H1 (cell line): ENCODE data around the gene CHRNA1. TPM values are rescaled to one million over a fixed set of nuclear protein-coding genes. Genes with fewer than 3 reads are reported as not detected.

Source experiments
- CTCF ChIA-PET: fragments of 300-600 bp; sonication (Branson Sonifier 250); formaldehyde crosslinking; loops from one replicate; lab custom pipeline; 2021; ENCODE audit not compliant: partially characterized antibody; lab: Charles Lee
- POLR2A ChIA-PET: fragments of 300-600 bp; sonication (Branson Sonifier 250); formaldehyde crosslinking; loops from one replicate; lab custom pipeline; 2021; ENCODE audit warnings: inconsistent platforms; ENCODE audit not compliant: partially characterized antibody; lab: Charles Lee
- DNase-seq, 2 experiments: peaks; one replicate each; pipeline versions ENCODE4 v3.0.0 to v3.0.0-alpha.2; 2010 to 2022; ENCODE audit warnings: low spot score in 2 of 2, low read depth in 1 of 2, mixed read lengths in 1 of 2
- FAIRE-seq: peaks from 2 replicates; lab custom pipeline; 2011; peaks lifted over from hg19 to GRCh38; lab: Jason Lieb, UNC
- H2AFZ ChIP-seq: 2 replicates; pipeline ENCODE4 v1.8.1; 2012; ENCODE audit warnings: low read length, inconsistent platforms
- H2AK5ac ChIP-seq: 2 replicates; pipeline ENCODE4 v1.6.1; 2013; ENCODE audit warnings: low read depth, low read length
- H2BK120ac ChIP-seq: replicated peaks from 2 replicates; pipeline ENCODE3; 2013; ENCODE audit warnings: low read depth, low read length, inconsistent platforms
- H2BK12ac ChIP-seq: 2 replicates; pipeline ENCODE4 v1.6.1; 2013; ENCODE audit warnings: low read depth, low read length
- H2BK15ac ChIP-seq: 2 replicates; pipeline ENCODE4 v1.6.1; 2013; ENCODE audit warnings: low read length
- H2BK20ac ChIP-seq: 2 replicates; pipeline ENCODE4 v1.6.1; 2013; ENCODE audit warnings: low read length
- H2BK5ac ChIP-seq: 2 replicates; pipeline ENCODE4 v1.6.1; 2013; ENCODE audit warnings: low read depth, low read length
- H3K14ac ChIP-seq: 2 replicates; pipeline ENCODE4 v1.6.1; 2013; ENCODE audit warnings: inconsistent platforms; ENCODE audit not compliant: insufficient read length
- H3K18ac ChIP-seq: 2 replicates; pipeline ENCODE4 v1.6.1; 2013; ENCODE audit warnings: low read length; ENCODE audit errors: extremely low read depth
- H3K23ac ChIP-seq: 2 replicates; pipeline ENCODE4 v1.6.1; 2013; ENCODE audit warnings: inconsistent platforms; ENCODE audit not compliant: insufficient read length
- H3K23me2 ChIP-seq: 2 replicates; pipeline ENCODE4 v1.6.1; 2013; ENCODE audit warnings: low read depth, low read length
- H3K27ac ChIP-seq: 2 replicates; pipeline ENCODE4 v1.6.1; 2011; ENCODE audit warnings: low read depth, low read length, inconsistent platforms
- H3K27me3 ChIP-seq, 4 experiments: replicated peaks in 1 of 4; 1 replicate in 1 of 4; 2 replicates in 3 of 4; pipeline versions ENCODE4 v1.6.1 to v1.8.1; 2011 to 2013; ENCODE audit warnings: low read length in 3 of 4, mild to moderate bottlenecking in 3 of 4, inconsistent platforms in 2 of 4, mixed read lengths in 2 of 4, moderate library complexity in 1 of 4; ENCODE audit not compliant: control insufficient read depth in 3 of 4, insufficient read depth in 3 of 4; ENCODE audit errors: extremely low read depth in 1 of 4
- H3K36me3 ChIP-seq, 4 experiments: 2 replicates each; pipeline versions ENCODE4 v1.6.1 to v1.8.1; 2011 to 2013; ENCODE audit warnings: mild to moderate bottlenecking in 4 of 4, low read length in 3 of 4, moderate library complexity in 2 of 4, control low read depth in 1 of 4, inconsistent platforms in 1 of 4; ENCODE audit not compliant: insufficient read depth in 4 of 4, control insufficient read depth in 2 of 4
- H3K4ac ChIP-seq: replicated peaks from 2 replicates; pipeline ENCODE3; 2013; ENCODE audit warnings: low read length, low read depth, mixed read lengths, inconsistent platforms; ENCODE audit not compliant: insufficient read length
- H3K4me1 ChIP-seq, 4 experiments: replicated peaks in 1 of 4; 1 replicate in 1 of 4; 2 replicates in 3 of 4; pipeline versions ENCODE4 v1.6.1 to v1.8.1; 2011 to 2013; ENCODE audit warnings: low read length in 3 of 4, inconsistent platforms in 2 of 4, mixed read lengths in 1 of 4; ENCODE audit not compliant: insufficient read depth in 4 of 4, control insufficient read depth in 3 of 4
- H3K4me2 ChIP-seq, 2 experiments: 2 replicates each; pipeline versions ENCODE4 v1.6.1 to v1.8.1; 2011 to 2013; ENCODE audit warnings: low read depth in 2 of 2, low read length in 2 of 2, control low read depth in 1 of 2, inconsistent platforms in 1 of 2, mild to moderate bottlenecking in 1 of 2; ENCODE audit not compliant: insufficient read depth in 1 of 2
- H3K4me3 ChIP-seq, 4 experiments: fragments of 200-600, 300-600 bp in 1 of 4; sonication (generic), shearing (Covaris generic), sonication (Bioruptor Twin) in 1 of 4; 2 replicates each; pipeline versions ENCODE4 v1.5.1 to v1.8.1; 2011 to 2016; ENCODE audit warnings: low read length in 4 of 4, low read depth in 3 of 4, control low read depth in 2 of 4, inconsistent platforms in 2 of 4, mild to moderate bottlenecking in 2 of 4, mixed read lengths in 1 of 4, moderate library complexity in 1 of 4; ENCODE audit not compliant: insufficient read depth in 2 of 4; ENCODE audit errors: extremely low read depth in 1 of 4
- H3K56ac ChIP-seq: replicated peaks from 2 replicates; pipeline ENCODE3; 2013; ENCODE audit warnings: low read depth, mild to moderate bottlenecking, mixed read lengths, low read length, inconsistent platforms; ENCODE audit not compliant: insufficient read length
- H3K79me1 ChIP-seq: 2 replicates; pipeline ENCODE4 v1.6.1; 2013; ENCODE audit warnings: low read depth, low read length, control low read depth
- H3K79me2 ChIP-seq, 2 experiments: 2 replicates each; pipeline versions ENCODE4 v1.6.1 to v1.8.1; 2012 to 2013; ENCODE audit warnings: low read length in 2 of 2, mild to moderate bottlenecking in 2 of 2, inconsistent platforms in 1 of 2; ENCODE audit not compliant: insufficient read depth in 2 of 2, control insufficient read depth in 1 of 2
- H3K9ac ChIP-seq, 4 experiments: replicated peaks in 1 of 4; 1 replicate in 1 of 4; 2 replicates in 3 of 4; pipeline versions ENCODE4 v1.6.1 to v1.8.1; 2011 to 2013; ENCODE audit warnings: low read depth in 3 of 4, low read length in 3 of 4, control low read depth in 2 of 4, mild to moderate bottlenecking in 2 of 4, moderate library complexity in 2 of 4, inconsistent platforms in 1 of 4; ENCODE audit errors: extremely low read depth in 1 of 4
- H3K9me3 ChIP-seq, 2 experiments: 2 replicates each; pipeline versions ENCODE4 v1.6.1 to v1.8.1; 2012 to 2013; ENCODE audit warnings: mild to moderate bottlenecking in 2 of 2, moderate library complexity in 2 of 2, control low read depth in 1 of 2, inconsistent platforms in 1 of 2, low read depth in 1 of 2, low read length in 1 of 2, mixed read lengths in 1 of 2; ENCODE audit not compliant: insufficient read depth in 2 of 2
- H4K20me1 ChIP-seq, 2 experiments: replicated peaks in 1 of 2; 2 replicates each; pipeline versions ENCODE3 to v1.8.1; 2011 to 2013; ENCODE audit warnings: inconsistent platforms in 2 of 2, low read length in 2 of 2, mild to moderate bottlenecking in 1 of 2; ENCODE audit not compliant: insufficient read depth in 2 of 2, control insufficient read depth in 1 of 2
- H4K5ac ChIP-seq: 2 replicates; pipeline ENCODE4 v1.6.1; 2013; ENCODE audit warnings: low read length, low read depth, mixed read lengths, inconsistent platforms; ENCODE audit not compliant: insufficient read length
- H4K8ac ChIP-seq: 2 replicates; pipeline ENCODE4 v1.8.0; 2013; ENCODE audit warnings: mild to moderate bottlenecking, moderate library complexity, low read length, inconsistent platforms; ENCODE audit not compliant: insufficient read depth; ENCODE audit errors: extremely low read depth
- H4K91ac ChIP-seq: replicated peaks from 2 replicates; pipeline ENCODE3; 2013; ENCODE audit warnings: low read length, mixed read lengths, inconsistent platforms; ENCODE audit not compliant: insufficient read length
- RAD21 ChIP-seq, 2 experiments: IDR thresholded peaks in 1 of 2; conservative IDR thresholded peaks in 1 of 2; 2 replicates each; pipeline ENCODE4 v1.6.1; 2011; ENCODE audit warnings: low read depth in 2 of 2, low read length in 2 of 2, improper control_type of control experiment in 1 of 2, inconsistent platforms in 1 of 2, mild to moderate bottlenecking in 1 of 2, moderate library complexity in 1 of 2
- WGBS, 2 experiments: shearing (Covaris generic) in 1 of 2; methylation state at CpG; one replicate each; pipeline versions ENCODE4 v1.1.6 to v1.1.7; 2013 to 2015; ENCODE audit warnings: low lambda C conversion rate in 2 of 2, mixed read lengths in 2 of 2, inconsistent platforms in 1 of 2, low coverage in 1 of 2, missing lambda C conversion rate in 1 of 2; ENCODE audit not compliant: insufficient replicate concordance in 2 of 2, insufficient coverage in 1 of 2, insufficient read length in 1 of 2; ENCODE audit errors: extremely low coverage in 1 of 2, missing lambda C conversion rate in 1 of 2; 5-methylcytosine and 5-hydroxymethylcytosine counted together
- polyA plus RNA-seq, 7 experiments: library from polyadenylated mRNA; depleted of rRNA in 3 of 7; stranded (reverse) in 5 of 7; unstranded in 2 of 7; fragments of >200 nt in 5 of 7; fragments of 200-250 nt in 2 of 7; gene quantifications; 1 replicate in 5 of 7; 2 replicates in 1 of 7; 4 replicates in 1 of 7; pipeline versions ENCODE4 v1.2.1 to v1.2.3, GENCODE V29; 2011 to 2013; ENCODE audit warnings: missing spikeins in 2 of 7, mixed read lengths in 2 of 7
- total RNA-seq: library from RNA; stranded (reverse); fragmentation: NEBNext Ultra II Directional; extraction: Animal tissue kit (Norgen Biotek cat#: 25700); gene quantifications from 2 replicates; pipeline ENCODE4 v1.2.1, GENCODE V29; 2021
- TF ChIP-seq, protein P1 (sequence below), 3 experiments: IDR thresholded peaks; 1 replicate in 2 of 3; 2 replicates in 1 of 3; pipeline versions ENCODE4 v1.5.1 to v1.6.1; 2011; ENCODE audit warnings: low read length in 3 of 3, mild to moderate bottlenecking in 3 of 3, inconsistent platforms in 2 of 3, low read depth in 1 of 3, moderate library complexity in 1 of 3; ENCODE audit not compliant: insufficient read depth in 1 of 3; ENCODE audit errors: control extremely low read depth in 1 of 3

CHRNA1 gene
- total and polyA plus RNA-seq, 2 of the 8 experiments (the other 6 are each of a cell fraction or from before 2014, with no cell fraction given): 0.11 to 0.15 TPM

DNA sequence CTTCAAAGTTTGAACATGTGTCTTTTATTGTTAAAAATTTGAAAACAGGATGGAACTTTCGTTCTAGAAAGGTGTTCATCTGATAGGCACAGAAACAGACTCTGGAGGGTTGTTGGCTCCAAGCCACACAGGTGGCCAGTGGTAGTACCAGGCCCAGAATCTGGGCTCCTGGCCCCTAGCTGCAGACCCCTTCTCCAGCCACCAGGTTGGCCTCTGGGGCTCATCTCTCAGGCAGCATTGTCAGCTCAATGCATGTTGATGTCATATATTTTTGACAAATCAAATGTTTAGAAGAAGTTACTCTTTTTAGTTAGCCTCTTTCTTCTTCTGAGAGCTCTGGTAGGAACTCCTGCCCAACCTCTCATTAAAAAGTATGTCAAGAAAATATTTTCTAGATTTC, 34.5 kb upstream of the CHRNA1 start:
- Histone ChIP-seq H2BK120ac (no peak overlapping the region), H4K20me1 (no peaks in the 10 kb centered on the region), H3K4me3 (no peak overlapping the region), H3K14ac (no peak overlapping the region), H3K9ac (no peak overlapping the region), H3K79me1 (no peaks in the 10 kb centered on the region), H4K8ac (no peak overlapping the region), H2BK15ac (no peak overlapping the region), H3K27me3 (peaks cover 0 to 1% (median 0%) of the 10 kb centered on the region in 4 experiments; a peak in 1 of 7 replicates), H2AK5ac (no peak overlapping the region), H3K36me3 (peaks cover 0 to 28% (median 11%) of the 10 kb centered on the region in 4 experiments; a peak in 6 of 8 replicates), H3K27ac (no peak overlapping the region), H4K5ac (no peak overlapping the region), H3K18ac (no peak overlapping the region), H3K4me1 (peaks cover 6 to 16% (median 12%) of the 10 kb centered on the region in 4 experiments; a peak in 5 of 7 replicates), H4K91ac (no peak overlapping the region), H2BK5ac (no peak overlapping the region), H3K9me3 (no peaks in the 10 kb centered on the region), H3K56ac (no peak overlapping the region), H2BK20ac (no peak overlapping the region), H3K23me2 (no peaks in the 10 kb centered on the region), H3K4me2 (no peak overlapping the region), H3K79me2 (no peaks in the 10 kb centered on the region), H3K23ac (no peak overlapping the region), H2AFZ (no peak overlapping the region), H2BK12ac (no peak overlapping the region), H3K4ac (no peak overlapping the region)
- ChIA-PET POLR2A (interaction anchor here (1.1 to 1.2 kb wide), 2 partner anchors 8 to 10 kb away, joined by 3 to 4 read pairs; no protein-coding TSS in a partner anchor), CTCF (interaction anchor here (0.9 to 2.1 kb wide), 10 partner anchors 8 to 115 kb away, joined by 3 to 6 read pairs (median 4); no protein-coding TSS in a partner anchor)
- 95% methylated on average over 1 of the region's 1 CpG; no CpG with 5 or more reads in 1 of the 2 experiments for WGBS, 2 experiments
- TF ChIP-seq, protein P1, sequence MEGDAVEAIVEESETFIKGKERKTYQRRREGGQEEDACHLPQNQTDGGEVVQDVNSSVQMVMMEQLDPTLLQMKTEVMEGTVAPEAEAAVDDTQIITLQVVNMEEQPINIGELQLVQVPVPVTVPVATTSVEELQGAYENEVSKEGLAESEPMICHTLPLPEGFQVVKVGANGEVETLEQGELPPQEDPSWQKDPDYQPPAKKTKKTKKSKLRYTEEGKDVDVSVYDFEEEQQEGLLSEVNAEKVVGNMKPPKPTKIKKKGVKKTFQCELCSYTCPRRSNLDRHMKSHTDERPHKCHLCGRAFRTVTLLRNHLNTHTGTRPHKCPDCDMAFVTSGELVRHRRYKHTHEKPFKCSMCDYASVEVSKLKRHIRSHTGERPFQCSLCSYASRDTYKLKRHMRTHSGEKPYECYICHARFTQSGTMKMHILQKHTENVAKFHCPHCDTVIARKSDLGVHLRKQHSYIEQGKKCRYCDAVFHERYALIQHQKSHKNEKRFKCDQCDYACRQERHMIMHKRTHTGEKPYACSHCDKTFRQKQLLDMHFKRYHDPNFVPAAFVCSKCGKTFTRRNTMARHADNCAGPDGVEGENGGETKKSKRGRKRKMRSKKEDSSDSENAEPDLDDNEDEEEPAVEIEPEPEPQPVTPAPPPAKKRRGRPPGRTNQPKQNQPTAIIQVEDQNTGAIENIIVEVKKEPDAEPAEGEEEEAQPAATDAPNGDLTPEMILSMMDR (IDR thresholded peaks at IDR 0.05; ENCODE audit: control extremely low read depth in 1 of 3, insufficient read depth in 1 of 3, low read depth in 1 of 3, low read length in 3 of 3): peak in 2 of 3 experiments; percentile 23 to 25; a peak in 1 of 4 replicates
- no peak; a peak in 1 of 4 replicates for TF ChIP-seq RAD21 (IDR thresholded peaks at IDR 0.05 in 1 of 2, conservative IDR thresholded peaks at IDR 0.05 in 1 of 2; ENCODE audit: low read depth in 2 of 2, low read length in 2 of 2)
- no peak for DNase-seq
- FAIRE-seq: no peak
